Esophagus squamous epithelium (tissue), 4 donors: ENCODE data around the gene NMNAT2.

Experiments
- CTCF ChIP-seq, 6 experiments: fragments of 450-650 bp in 4 of 6; fragments of 200-600 bp in 2 of 6; sonication (generic) in 2 of 6; IDR thresholded peaks; one replicate each; pipeline ENCODE4 v1.5.1; 2016 to 2019; ENCODE audit warnings: antibody characterized with exemption in 6 of 6, mild to moderate bottlenecking in 4 of 6, moderate library complexity in 4 of 6
- POLR2A ChIP-seq, 4 donors: fragments of 450-650 bp; IDR thresholded peaks; one replicate each; pipeline ENCODE4 v1.6.1; 2017; ENCODE audit warnings: antibody characterized with exemption in 4 of 4, mild to moderate bottlenecking in 4 of 4, moderate library complexity in 3 of 4

GRCh38 chr1:183279835-183280234, 138.3 kb downstream of the NMNAT2 start:
- TF ChIP-seq CTCF (IDR thresholded peaks at IDR 0.05) (no peak), POLR2A (IDR thresholded peaks at IDR 0.05) (no peak)
